ENCODE data around the gene USH1G.

USH1G gene

DNA sequence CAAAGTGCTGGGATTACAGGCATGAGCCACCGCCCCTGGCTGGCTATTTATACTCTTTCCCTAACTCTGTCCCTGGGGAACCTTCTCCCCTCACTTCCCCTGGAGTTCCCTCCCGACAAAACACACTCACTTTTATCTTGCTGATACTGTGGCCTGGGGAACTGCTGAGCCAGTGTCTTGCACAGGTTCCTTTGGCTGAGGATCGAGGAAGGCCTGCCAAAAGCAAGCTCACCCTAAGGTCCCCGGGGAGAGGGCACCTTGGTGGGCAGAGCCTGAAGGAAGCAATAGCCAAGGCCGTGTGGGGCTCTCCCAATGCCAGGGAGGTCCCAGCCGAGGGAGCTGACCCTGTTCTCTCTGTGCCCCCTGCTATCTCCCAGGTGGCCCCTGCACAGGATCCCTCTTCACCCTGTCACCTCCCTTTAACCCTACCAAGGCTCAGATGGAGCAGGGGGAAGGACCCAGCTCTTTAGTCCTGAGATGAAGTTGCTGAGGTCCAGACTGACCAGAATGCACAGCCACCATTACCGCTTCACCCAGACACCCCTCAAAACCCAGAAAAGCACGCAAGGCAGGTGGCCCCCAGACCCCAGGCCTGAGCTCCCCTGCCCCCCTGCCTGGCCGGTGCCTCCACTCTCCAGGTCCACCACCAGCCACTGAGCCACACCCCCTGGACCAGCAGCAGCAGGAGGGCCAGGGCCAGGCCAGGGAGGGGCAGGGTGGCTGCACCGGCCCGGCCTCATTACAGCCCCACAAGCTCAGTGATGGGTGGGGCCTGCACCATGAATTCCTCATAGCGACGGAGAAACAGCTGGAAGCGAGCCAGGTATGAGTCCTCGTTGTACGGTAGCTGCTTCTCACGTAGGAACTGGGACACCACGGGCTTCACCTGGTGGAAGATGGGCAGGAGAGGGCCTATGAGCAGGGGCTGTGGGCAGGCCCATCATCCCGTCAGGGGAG lies 45.2 kb downstream of the USH1G start:
- TF ChIP-seq Cebpa-rat (IDR thresholded peaks at IDR 0.05): no peak
- Histone ChIP-seq H3K4me2 (peak overlapping the region; percentile 50 to 83 (median 70)), H3K36me3 (no peaks in the 10 kb centered on the region), H3K27me3 (no peaks in the 10 kb centered on the region), H3K4me3 (no peak overlapping the region), H3K27ac (no peak overlapping the region), H3K9me3 (replicated peaks in 1 of 11) (no peaks in the 10 kb centered on the region), H4K20me1 (no peaks in the 10 kb centered on the region), H3K4me1 (peaks cover 20 to 37% (median 27%) of the 10 kb centered on the region in 10 experiments), H3K9ac (peak overlapping the region in 9 of 11 experiments; percentile 16 to 54 (median 48); a peak in 9 of 22 replicates)

DNA sequence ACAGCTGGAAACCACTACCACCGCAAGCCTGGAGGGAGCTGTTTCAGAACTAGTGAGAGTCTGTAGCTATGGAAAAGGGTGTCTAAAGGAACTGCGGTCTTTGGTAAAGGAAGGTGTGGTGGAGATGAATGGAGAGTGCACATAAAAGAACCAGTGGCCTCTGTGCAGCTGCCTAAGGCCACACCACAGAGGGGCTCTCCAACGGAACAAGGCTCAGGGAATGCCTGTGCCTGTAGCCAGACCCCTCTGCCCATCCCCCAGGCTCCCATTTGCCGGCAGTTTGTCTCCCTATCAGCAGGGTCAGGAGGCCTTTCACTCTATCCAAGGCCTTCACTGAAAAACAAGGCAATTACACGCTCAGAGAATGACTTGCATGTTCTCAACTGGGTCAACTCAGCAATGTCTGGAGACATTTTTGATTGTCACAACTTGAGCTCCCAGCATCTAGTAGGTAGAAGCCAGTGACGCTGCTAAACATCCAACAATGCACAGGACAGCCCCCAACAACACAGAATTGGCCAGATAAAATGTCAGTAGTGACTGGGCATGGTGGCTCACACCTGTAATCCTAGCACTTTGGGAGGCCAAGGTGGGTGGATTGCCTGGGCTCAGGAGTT lies 47.0 kb downstream of the USH1G start:
- peaks cover 0 to 4% (median 0%) of the 10 kb centered on the region in 11 experiments; a peak in 1 of 22 replicates for H4K20me1 ChIP-seq
- no peak overlapping the region for H3K4me2 ChIP-seq
- H3K27ac ChIP-seq: no peak overlapping the region
- peaks cover 33 to 44% (median 38%) of the 10 kb centered on the region in 10 experiments for H3K4me1 ChIP-seq
- H3K9ac ChIP-seq: no peak overlapping the region
- H3K27me3 ChIP-seq: no peaks in the 10 kb centered on the region
- no peak overlapping the region for H3K4me3 ChIP-seq
- no peak for TF ChIP-seq Cebpa-rat (IDR thresholded peaks at IDR 0.05)
- no peaks in the 10 kb centered on the region for H3K9me3 ChIP-seq (replicated peaks in 1 of 11)
- H3K36me3 ChIP-seq: no peaks in the 10 kb centered on the region

DNA sequence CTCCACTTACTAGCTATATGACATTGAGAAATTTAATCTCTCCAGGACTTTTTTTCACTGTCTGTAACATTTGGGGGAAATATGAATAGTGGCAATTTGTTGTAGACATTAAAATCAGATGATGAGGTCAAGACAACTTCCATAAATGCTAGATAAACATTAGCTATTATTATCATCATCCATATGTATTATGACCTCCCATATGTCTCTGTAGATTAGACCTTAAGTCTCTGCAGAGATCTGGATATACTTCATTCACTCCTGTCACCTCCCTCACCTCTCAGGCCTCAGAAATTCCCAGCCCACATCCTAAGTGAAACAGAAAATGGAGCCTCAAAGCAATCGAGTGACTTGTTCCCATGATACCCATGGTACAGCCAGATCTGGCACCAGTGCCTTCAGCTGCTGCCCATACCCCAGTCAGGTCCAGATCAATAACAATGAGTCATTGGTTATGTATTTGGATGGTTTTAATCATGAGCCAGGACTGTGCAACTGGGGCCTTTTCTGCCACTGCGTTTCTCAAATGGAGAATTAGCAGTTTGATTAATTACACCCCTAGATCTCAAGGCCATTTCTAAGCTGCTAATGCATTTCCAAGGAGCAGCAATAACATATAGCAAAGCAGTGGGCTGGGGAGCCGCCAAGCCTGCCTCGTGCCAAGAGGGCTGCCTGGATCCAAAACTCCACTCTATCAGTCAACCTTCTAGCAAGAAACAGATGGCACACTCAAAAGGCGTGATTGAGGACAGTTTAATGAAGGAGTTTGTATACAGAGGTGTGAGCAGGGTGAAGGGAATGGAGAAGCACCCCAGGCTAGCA lies 47.7 kb downstream of the USH1G start:
- H3K27ac ChIP-seq: no peak overlapping the region

GRCh38 chr17:74874615-74875037 lies 48.4 kb downstream of the USH1G start:
- peaks cover 33 to 42% (median 38%) of the 10 kb centered on the region in 10 experiments for H3K4me1 ChIP-seq
- peak overlapping the region in 8 of 11 experiments; percentile 81 to 93 (median 88); a peak in 10 of 22 replicates for H3K4me2 ChIP-seq
- 0 out of 22 replicates have a peak overlapping the region, but pooled peaks of 2 of the 11 experiments have one; percentile 88 to 90 for H3K27ac ChIP-seq
- TF ChIP-seq Cebpa-rat (IDR thresholded peaks at IDR 0.05): no peak
- no peak overlapping the region for H3K9ac ChIP-seq
- H3K9me3 ChIP-seq (replicated peaks in 1 of 11): no peaks in the 10 kb centered on the region
- H3K36me3 ChIP-seq: no peaks in the 10 kb centered on the region
- H4K20me1 ChIP-seq: peaks cover 0 to 6% (median 0%) of the 10 kb centered on the region in 11 experiments; a peak in 2 of 22 replicates
- H3K4me3 ChIP-seq: no peak overlapping the region
- no peaks in the 10 kb centered on the region for H3K27me3 ChIP-seq

More for the DNA sequence above, 47.7 kb downstream of the USH1G start:
- Histone ChIP-seq H4K20me1 (peaks cover 0 to 4% (median 0%) of the 10 kb centered on the region in 11 experiments; a peak in 1 of 22 replicates), H3K4me3 (no peak overlapping the region), H3K27me3 (no peaks in the 10 kb centered on the region), H3K4me1 (peaks cover 33 to 44% (median 39%) of the 10 kb centered on the region in 10 experiments), H3K9me3 (replicated peaks in 1 of 11) (no peaks in the 10 kb centered on the region), H3K36me3 (no peaks in the 10 kb centered on the region), H3K9ac (no peak overlapping the region), H3K4me2 (no peak overlapping the region)
- TF ChIP-seq Cebpa-rat (IDR thresholded peaks at IDR 0.05): no peak

- peak overlapping the region; percentile 82 to 92 (median 88) for H3K9ac ChIP-seq
- peak overlapping the region; percentile 79 to 93 (median 85) for H3K4me2 ChIP-seq
- no peaks in the 10 kb centered on the region for H3K27me3 ChIP-seq
- H3K9me3 ChIP-seq (replicated peaks in 1 of 11): no peaks in the 10 kb centered on the region
- H3K4me1 ChIP-seq: peaks cover 33 to 42% (median 37%) of the 10 kb centered on the region in 10 experiments
- H4K20me1 ChIP-seq: peaks cover 0 to 11% (median 0%) of the 10 kb centered on the region in 11 experiments; a peak in 3 of 22 replicates
- H3K36me3 ChIP-seq: no peaks in the 10 kb centered on the region
- TF ChIP-seq Cebpa-rat (IDR thresholded peaks at IDR 0.05): no peak
- H3K4me3 ChIP-seq: peak overlapping the region; percentile 64 to 81 (median 74)
- peak overlapping the region; percentile 83 to 95 (median 90) for H3K27ac ChIP-seq
These were observed 49.0 kb downstream of the USH1G start for GRCh38 chr17:74873874-74874614.

GRCh38 chr17:74873037-74873873 lies 49.8 kb downstream of the USH1G start:
- H3K27ac ChIP-seq: peak overlapping the region; percentile 83 to 95 (median 90)
- peaks cover 30 to 40% (median 35%) of the 10 kb centered on the region in 10 experiments for H3K4me1 ChIP-seq
- peak overlapping the region; percentile 85 to 99 (median 90) for H3K4me2 ChIP-seq
- peaks cover 0 to 14% (median 0%) of the 10 kb centered on the region in 11 experiments; a peak in 3 of 22 replicates for H4K20me1 ChIP-seq
- peak overlapping the region; percentile 66 to 82 (median 74) for H3K4me3 ChIP-seq
- H3K9me3 ChIP-seq (replicated peaks in 1 of 11): no peaks in the 10 kb centered on the region
- TF ChIP-seq Cebpa-rat (IDR thresholded peaks at IDR 0.05): peak in 3 of 11 experiments; percentile 27 to 61 (median 33); a peak in 5 of 22 replicates
- H3K9ac ChIP-seq: peak overlapping the region; percentile 82 to 92 (median 88)
- H3K36me3 ChIP-seq: no peaks in the 10 kb centered on the region
- no peaks in the 10 kb centered on the region for H3K27me3 ChIP-seq

DNA sequence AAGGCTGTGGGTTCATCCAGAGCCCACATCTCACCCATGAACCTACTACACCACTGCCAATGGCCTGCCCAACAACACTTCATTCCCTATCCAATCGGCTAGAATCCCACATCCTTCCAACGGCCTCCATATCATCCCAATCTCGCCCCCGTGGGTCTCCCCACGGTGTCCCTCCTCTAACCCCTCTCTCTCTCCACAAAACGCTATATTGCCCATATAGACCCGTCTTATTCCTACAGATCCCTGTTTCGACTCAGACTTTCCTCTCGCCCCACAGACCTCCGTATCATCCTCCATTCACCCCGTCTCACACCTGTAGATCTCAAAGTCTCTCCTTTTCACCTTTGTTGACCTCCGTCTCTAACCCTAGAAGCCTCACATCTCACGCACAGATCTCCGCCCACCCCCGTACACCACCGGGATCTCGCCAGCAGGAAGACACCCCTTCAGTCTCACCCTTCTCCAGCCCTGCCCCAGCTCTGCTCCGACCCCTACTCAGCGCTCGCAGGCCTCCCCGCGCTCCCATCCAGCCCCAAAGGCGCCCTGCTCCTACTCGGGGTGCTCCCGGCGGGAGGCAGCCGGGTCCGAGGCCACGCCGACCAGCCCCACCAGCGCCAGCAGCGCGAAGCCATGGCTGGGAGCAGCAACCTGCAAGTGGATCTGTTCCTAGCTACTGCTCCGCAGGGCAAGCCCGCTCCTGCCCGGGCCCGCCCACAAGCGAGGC lies 50.6 kb downstream of the USH1G start, which contains the start of gene FDXR:
TSS of gene FDXR (minus strand) at position 682 of the 724 bp plus-strand sequence. CDS start at position 632, 50 bp downstream.
- no peak for TF ChIP-seq Cebpa-rat (IDR thresholded peaks at IDR 0.05)
- H3K9ac ChIP-seq: peak within 1 kb of the TSS; percentile 82 to 92 (median 88)
- H3K4me2 ChIP-seq: peak within 1 kb of the TSS; percentile 85 to 99 (median 93)
- peaks cover 0 to 14% (median 0%) of the 10 kb centered on the region in 11 experiments; a peak in 3 of 22 replicates for H4K20me1 ChIP-seq
- H3K4me1 ChIP-seq: peaks cover 23 to 32% (median 28%) of the 10 kb centered on the region in 10 experiments
- H3K4me3 ChIP-seq: peak within 1 kb of the TSS; percentile 66 to 82 (median 74)
- H3K36me3 ChIP-seq: no peaks in the 10 kb centered on the region
- peak within 1 kb of the TSS; percentile 83 to 95 (median 90) for H3K27ac ChIP-seq
- no peaks in the 10 kb centered on the region for H3K27me3 ChIP-seq
- no peaks in the 10 kb centered on the region for H3K9me3 ChIP-seq (replicated peaks in 1 of 11)

All from BLaER1 treated with 17β-estradiol and CSF1 and Interleukin-3, amounts not matched to agents 10 nM and 100 nM (cell line).